AG09309 (cell line): Measurements from ENCODE around the gene XBP1.

Experiments
- DNase-seq: peaks from one replicate; pipeline ENCODE4 v3.0.0-alpha.2; 2010; ENCODE audit warnings: low read depth
- H3K4me3 ChIP-seq: 2 replicates; pipeline ENCODE4 v1.5.1; 2011; ENCODE audit warnings: mild to moderate bottlenecking, low read depth, low read length, moderate library complexity; ENCODE audit not compliant: control insufficient read depth
- TF ChIP-seq, protein P1 (sequence below): IDR thresholded peaks from 2 replicates; pipeline ENCODE4 v1.5.1; 2011; ENCODE audit warnings: mild to moderate bottlenecking, low read depth, low read length, inconsistent platforms; ENCODE audit not compliant: insufficient read depth, control insufficient read depth; ENCODE audit errors: missing control alignments

XBP1 gene

DNA sequence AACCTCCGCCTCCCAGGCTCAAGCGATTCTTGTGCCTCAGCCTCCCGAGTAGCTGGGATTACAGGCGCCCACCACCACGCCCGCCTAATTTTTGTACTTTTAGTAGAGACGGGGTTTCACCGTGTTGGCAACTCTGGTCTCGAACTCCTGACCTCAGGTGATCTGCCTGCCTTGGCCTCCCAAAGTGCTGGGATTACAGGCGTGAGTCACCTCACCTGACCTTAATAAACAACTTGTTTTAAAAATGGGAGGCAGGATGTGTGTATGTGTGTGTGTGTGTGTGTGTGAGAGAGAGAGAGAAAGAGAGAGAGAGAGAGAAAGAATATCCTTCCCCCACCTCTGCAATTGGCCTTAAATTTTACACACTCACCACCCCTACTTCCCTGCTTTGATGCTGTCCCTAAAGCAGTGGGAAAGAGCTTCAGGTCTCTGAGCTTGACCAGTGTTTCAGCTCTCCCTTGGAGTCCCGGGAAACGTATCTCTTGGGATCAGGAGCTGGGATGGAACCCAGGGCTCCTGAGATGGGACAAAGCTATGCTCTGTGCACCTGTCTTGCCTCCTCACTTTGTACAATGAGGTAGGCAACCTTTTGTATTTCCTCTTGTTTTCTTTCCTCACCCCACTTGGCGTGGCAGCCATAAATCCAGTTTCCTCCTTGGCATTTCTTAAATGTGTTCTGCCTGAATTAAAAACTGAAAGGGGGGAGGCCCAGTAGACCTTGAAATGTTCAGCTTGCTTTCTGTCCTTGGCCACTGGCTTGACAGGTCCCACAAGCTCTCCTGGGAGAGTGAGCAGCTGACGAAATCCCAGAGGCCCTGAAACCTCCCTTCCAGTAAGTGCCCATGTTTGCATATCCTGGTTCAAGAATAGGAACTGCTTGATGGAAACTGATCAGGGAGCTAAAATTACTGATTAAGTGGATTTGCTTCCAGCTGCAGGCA is 17.8 kb upstream of the XBP1 start:
- no peak for DNase-seq
- no peak overlapping the region for H3K4me3 ChIP-seq
- TF ChIP-seq, protein P1, sequence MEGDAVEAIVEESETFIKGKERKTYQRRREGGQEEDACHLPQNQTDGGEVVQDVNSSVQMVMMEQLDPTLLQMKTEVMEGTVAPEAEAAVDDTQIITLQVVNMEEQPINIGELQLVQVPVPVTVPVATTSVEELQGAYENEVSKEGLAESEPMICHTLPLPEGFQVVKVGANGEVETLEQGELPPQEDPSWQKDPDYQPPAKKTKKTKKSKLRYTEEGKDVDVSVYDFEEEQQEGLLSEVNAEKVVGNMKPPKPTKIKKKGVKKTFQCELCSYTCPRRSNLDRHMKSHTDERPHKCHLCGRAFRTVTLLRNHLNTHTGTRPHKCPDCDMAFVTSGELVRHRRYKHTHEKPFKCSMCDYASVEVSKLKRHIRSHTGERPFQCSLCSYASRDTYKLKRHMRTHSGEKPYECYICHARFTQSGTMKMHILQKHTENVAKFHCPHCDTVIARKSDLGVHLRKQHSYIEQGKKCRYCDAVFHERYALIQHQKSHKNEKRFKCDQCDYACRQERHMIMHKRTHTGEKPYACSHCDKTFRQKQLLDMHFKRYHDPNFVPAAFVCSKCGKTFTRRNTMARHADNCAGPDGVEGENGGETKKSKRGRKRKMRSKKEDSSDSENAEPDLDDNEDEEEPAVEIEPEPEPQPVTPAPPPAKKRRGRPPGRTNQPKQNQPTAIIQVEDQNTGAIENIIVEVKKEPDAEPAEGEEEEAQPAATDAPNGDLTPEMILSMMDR, result no peak

- TF ChIP-seq, protein P1, result no peak
- H3K4me3 ChIP-seq, result no peak overlapping the region
- no peak for DNase-seq
Measured at GRCh38 chr22:28817064-28817463, 16.7 kb upstream of the XBP1 start.

DNA sequence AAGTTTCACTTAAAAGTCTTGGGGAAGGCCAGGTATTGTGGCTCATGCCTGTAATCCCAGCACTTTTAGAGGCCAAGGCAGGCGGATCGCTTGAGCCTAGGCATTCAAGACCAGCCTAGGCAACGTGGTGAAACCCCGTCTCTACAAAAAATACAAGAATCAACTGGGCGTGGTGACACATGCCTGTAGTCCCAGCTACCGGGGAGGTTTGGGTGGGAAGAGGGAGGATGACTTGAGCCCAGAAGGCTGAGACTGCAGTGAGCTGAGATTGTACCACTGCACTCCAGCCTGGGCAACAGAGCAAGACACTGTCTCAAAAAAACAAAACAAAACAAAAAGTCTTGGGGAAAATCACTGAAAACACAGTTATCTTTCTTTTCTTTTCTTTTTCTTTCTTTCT is 15.4 kb upstream of the XBP1 start:
- H3K4me3 ChIP-seq, result no peak overlapping the region
- TF ChIP-seq, protein P1, result no peak
- no peak for DNase-seq

- H3K4me3 ChIP-seq, result no peak overlapping the region
- no peak for DNase-seq
- TF ChIP-seq, protein P1, result no peak
Measured at GRCh38 chr22:28815111-28815510, 14.7 kb upstream of the XBP1 start.

GRCh38 chr22:28813772-28814518 is 13.6 kb upstream of the XBP1 start:
- no peak overlapping the region for H3K4me3 ChIP-seq
- TF ChIP-seq, protein P1, result no peak
- DNase-seq, result no peak

DNA sequence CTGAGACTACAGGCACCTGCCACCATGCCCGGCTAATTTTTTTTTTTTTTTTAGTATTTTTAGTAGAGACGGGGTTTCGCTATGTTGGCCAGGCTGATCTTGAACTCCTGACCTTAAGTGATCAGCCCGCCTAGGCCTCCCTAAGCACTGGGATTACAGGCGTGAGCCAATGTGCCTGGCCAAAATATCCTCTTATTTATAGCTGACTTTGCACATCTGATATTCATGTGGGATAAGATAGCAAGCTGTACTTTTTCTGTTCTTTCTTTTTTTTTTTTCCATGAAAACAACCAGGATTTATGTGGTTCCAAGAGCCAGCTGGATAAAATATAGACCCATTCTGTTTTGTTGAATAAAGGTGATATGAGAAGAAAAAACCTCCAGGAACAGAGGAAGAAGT is 12.1 kb upstream of the XBP1 start:
- TF ChIP-seq, protein P1, result no peak
- DNase-seq, result no peak
- no peak overlapping the region for H3K4me3 ChIP-seq
